HUES64 (cell line): ENCODE data around the gene C6orf62.
"Not testable (repeated sequence)": the region's sequence is repeated elsewhere in the genome, so short reads cannot be mapped to it uniquely, and the experiment has no call there.

ENCODE experiments used
- H3K27ac ChIP-seq: 2 replicates; pipeline ENCODE4 v1.7.0; 2013; ENCODE audit warnings: low read depth, low read length, inconsistent platforms
- H3K27me3 ChIP-seq: 2 replicates; pipeline ENCODE4 v1.6.1; 2013; ENCODE audit warnings: mild to moderate bottlenecking, low read length; ENCODE audit not compliant: insufficient read depth
- H3K36me3 ChIP-seq: 2 replicates; pipeline ENCODE4 v1.6.1; 2013; ENCODE audit warnings: mild to moderate bottlenecking, low read length; ENCODE audit not compliant: insufficient read depth
- H3K4me1 ChIP-seq: 2 replicates; pipeline ENCODE4 v1.6.1; 2013; ENCODE audit warnings: mild to moderate bottlenecking, low read length, moderate library complexity; ENCODE audit not compliant: insufficient read depth
- H3K4me3 ChIP-seq: 2 replicates; pipeline ENCODE4 v1.5.1; 2013; ENCODE audit warnings: mild to moderate bottlenecking, low read length, moderate library complexity
- H3K9ac ChIP-seq: 2 replicates; pipeline ENCODE4 v1.6.1; 2013; ENCODE audit warnings: mild to moderate bottlenecking, low read depth, low read length
- H3K9me3 ChIP-seq: 2 replicates; pipeline ENCODE4 v1.6.1; 2013; ENCODE audit warnings: low read depth, low read length; ENCODE audit not compliant: insufficient read depth
- WGBS: fragments of 150-250, 120-280 bp; methylation state at CpG from one replicate; pipeline ENCODE4 v1.1.7; 2013; ENCODE audit warnings: missing lambda C conversion rate; 5-methylcytosine and 5-hydroxymethylcytosine counted together

Gene C6orf62

DNA sequence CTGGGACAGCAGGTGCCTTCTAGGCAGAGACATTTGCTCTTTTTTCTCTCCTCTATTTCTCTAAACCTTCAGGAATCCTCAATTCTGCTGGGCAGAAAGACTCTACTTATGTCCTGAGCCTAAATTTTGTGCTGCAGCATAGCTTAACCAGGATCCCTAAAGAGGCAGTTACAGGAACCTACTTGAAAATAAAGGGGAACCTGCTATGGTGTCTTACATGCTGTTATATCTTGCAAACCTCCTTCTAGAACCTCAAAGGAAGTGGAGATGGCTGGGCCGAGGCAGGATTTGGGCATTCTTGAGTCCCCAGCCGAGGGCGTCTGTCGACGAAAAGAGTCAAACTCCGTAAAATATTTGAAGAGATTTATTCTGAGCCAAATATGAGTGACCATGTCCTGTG is 38.7 kb upstream of the C6orf62 start:
- H3K36me3 ChIP-seq: no peaks in the 10 kb centered on the region
- no peaks in the 10 kb centered on the region for H3K27me3 ChIP-seq
- no peaks in the 10 kb centered on the region for H3K9me3 ChIP-seq
- no peak overlapping the region for H3K4me3 ChIP-seq
- no peaks in the 10 kb centered on the region for H3K4me1 ChIP-seq
- no peak overlapping the region for H3K27ac ChIP-seq
- H3K9ac ChIP-seq: no peak overlapping the region
- WGBS: 95% methylated on average over 6 of the region's 6 CpGs

DNA sequence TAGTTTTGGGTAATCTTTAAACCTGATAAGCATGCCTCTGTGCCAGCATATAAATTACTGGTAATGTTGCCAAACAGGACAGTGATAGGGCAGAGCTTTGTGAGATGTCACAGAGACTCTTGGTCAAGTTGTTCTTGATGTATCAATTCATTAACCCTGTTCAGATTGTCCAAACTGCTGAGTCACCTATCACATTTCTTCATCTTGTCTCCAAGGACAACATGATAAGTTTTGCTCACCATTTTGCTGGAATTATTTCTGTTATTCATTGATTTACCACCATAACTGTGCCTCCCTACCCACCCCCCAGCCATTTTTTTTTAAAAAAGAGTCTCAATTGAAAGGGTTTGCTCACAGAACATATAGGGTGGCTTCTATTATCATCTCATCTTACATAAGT is 36.3 kb upstream of the C6orf62 start:
- Histone ChIP-seq H3K9ac (no peak overlapping the region), H3K4me3 (no peak overlapping the region), H3K27me3 (no peaks in the 10 kb centered on the region), H3K9me3 (no peaks in the 10 kb centered on the region), H3K4me1 (no peaks in the 10 kb centered on the region), H3K36me3 (no peaks in the 10 kb centered on the region), H3K27ac (no peak overlapping the region)

DNA sequence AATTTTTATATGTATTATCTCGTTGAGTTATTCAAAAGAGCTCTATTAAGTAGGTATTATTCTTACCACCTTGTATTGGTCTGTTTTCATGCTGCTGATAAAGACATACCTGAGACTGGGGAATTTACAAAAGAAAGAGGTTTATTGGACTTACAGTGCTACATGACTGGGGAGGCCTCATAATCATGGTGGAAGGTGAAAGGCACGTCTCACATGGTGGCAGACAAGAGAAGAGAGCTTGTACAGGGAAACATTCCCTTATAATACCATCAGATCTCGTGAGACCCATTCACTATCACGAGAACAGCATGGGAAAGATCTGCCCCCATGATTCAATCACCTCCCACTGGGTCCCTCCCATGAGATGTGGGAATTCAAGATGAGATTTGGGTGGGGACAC is 35.4 kb upstream of the C6orf62 start:
- not testable (repeated sequence) for H3K27ac ChIP-seq, H3K9ac ChIP-seq, H3K4me3 ChIP-seq, H3K36me3 ChIP-seq, H3K4me1 ChIP-seq, H3K27me3 ChIP-seq, H3K9me3 ChIP-seq
- 93% methylated on average over 4 of the region's 4 CpGs for WGBS

DNA sequence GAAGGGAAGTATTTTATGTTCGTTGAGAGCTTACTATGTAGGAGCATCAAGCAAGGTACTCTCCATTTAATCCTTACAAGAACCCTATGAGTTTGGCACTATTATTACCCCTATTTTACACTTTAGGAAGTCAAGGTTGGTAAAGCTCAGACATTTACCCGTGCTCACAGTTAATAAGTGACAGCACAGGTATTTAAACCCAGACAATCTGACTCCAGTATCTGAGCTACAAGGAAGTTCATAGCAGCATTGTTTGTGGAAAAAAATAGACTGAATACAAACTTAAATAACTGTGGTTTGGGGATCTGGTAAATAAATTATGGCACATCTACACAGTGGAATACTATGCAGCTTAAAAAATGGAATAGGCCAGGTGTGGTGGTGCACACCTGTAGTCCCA is 34.6 kb upstream of the C6orf62 start:
- WGBS: 70% methylated on average over 1 of the region's 2 CpGs
- Histone ChIP-seq H3K4me3 (no peak overlapping the region), H3K36me3 (no peaks in the 10 kb centered on the region), H3K27me3 (no peaks in the 10 kb centered on the region), H3K4me1 (no peaks in the 10 kb centered on the region), H3K9ac (no peak overlapping the region), H3K9me3 (no peaks in the 10 kb centered on the region), H3K27ac (no peak overlapping the region)

- no peak overlapping the region for H3K9ac ChIP-seq
- no peaks in the 10 kb centered on the region for H3K27me3 ChIP-seq
- no peaks in the 10 kb centered on the region for H3K9me3 ChIP-seq
- no peaks in the 10 kb centered on the region for H3K4me1 ChIP-seq
- H3K4me3 ChIP-seq: no peak overlapping the region
- no peaks in the 10 kb centered on the region for H3K36me3 ChIP-seq
- no peak overlapping the region for H3K27ac ChIP-seq
- WGBS: 90% methylated on average over 1 of the region's 1 CpG
Measured at GRCh38 chr6:24752917-24753492, 34.1 kb upstream of the C6orf62 start.

DNA sequence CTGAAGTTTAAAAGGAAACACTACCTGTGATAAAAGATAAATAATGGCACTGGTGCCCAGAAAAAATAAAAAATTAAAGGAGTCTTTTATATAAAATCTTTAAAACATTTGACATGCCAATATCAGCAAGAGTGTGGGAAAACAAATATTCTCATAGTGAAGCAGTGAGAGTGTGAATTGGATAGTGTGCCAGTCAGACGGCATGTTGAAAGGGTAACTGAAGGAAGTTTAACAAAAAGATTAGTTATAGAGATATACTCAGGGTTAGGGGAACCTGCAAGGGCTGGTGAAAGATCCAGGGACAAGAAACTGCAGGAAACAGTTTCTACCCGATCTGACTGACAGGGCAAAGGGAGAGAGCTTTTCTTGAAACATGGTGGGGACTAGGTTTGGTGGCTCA is 33.5 kb upstream of the C6orf62 start:
- no peak overlapping the region for H3K4me3 ChIP-seq
- H3K9me3 ChIP-seq: no peaks in the 10 kb centered on the region
- no peaks in the 10 kb centered on the region for H3K36me3 ChIP-seq
- H3K27ac ChIP-seq: no peak overlapping the region
- H3K4me1 ChIP-seq: no peaks in the 10 kb centered on the region
- no peak overlapping the region for H3K9ac ChIP-seq
- H3K27me3 ChIP-seq: no peaks in the 10 kb centered on the region
- WGBS: 91% methylated on average over 2 of the region's 2 CpGs

DNA sequence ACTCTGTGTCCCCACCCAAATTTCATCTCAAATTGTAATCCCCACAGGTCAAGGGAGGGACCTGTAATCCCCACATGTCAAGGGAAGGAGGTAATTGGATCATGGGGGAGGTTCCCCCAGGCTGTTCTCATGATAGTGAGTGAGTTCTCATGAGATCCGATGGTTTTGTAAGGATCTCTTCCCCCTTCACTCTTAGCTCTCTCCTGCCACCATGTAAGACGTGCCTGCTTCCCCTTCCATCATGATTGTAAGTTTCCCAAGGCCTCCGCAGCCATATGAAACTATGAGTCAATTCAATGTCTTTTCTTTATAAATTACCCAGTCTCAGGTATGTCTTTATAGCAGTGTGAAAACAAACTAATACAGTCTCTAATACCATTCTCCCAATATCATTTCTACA is 31.9 kb upstream of the C6orf62 start:
- not testable (repeated sequence) for H3K4me3 ChIP-seq, H3K27ac ChIP-seq, H3K4me1 ChIP-seq, H3K27me3 ChIP-seq, H3K9ac ChIP-seq, H3K9me3 ChIP-seq, H3K36me3 ChIP-seq
- 93% methylated on average over 3 of the region's 3 CpGs for WGBS

DNA sequence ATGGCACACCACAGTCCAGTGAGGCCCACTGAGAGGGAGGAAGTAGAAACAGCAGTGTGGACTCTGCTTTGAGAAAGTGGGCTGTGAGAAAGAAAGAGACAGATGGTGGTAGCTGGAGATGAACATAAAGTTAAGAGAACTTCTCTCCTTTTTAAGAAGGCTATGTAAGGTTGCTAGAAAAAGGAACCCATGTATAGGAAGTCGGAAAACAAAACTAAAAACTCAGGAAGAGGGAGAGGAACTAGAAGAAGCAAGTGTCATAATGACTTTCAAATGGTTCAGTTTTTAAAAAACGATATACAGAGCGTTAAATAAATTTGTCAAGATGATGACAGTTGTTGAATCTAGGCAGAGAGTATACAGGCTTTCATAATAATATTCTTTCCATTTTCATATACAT is 30.3 kb upstream of the C6orf62 start:
- Histone ChIP-seq H3K4me1 (no peaks in the 10 kb centered on the region), H3K36me3 (no peaks in the 10 kb centered on the region), H3K4me3 (no peak overlapping the region), H3K27me3 (no peaks in the 10 kb centered on the region), H3K27ac (no peak overlapping the region), H3K9me3 (no peaks in the 10 kb centered on the region), H3K9ac (no peak overlapping the region)
- 85% methylated on average over 3 of the region's 3 CpGs for WGBS

- no peak overlapping the region for H3K27ac ChIP-seq
- H3K4me1 ChIP-seq: no peaks in the 10 kb centered on the region
- H3K4me3 ChIP-seq: no peak overlapping the region
- 85% methylated on average over 5 of the region's 5 CpGs for WGBS
- no peaks in the 10 kb centered on the region for H3K27me3 ChIP-seq
- H3K9me3 ChIP-seq: no peaks in the 10 kb centered on the region
- H3K9ac ChIP-seq: no peak overlapping the region
- H3K36me3 ChIP-seq: no peaks in the 10 kb centered on the region
Measured at GRCh38 chr6:24744911-24745310, 26.0 kb upstream of the C6orf62 start.

- WGBS: 67% methylated on average over 1 of the region's 3 CpGs
- Histone ChIP-seq H3K27me3 (no peaks in the 10 kb centered on the region), H3K9me3 (no peaks in the 10 kb centered on the region), H3K4me3 (no peak overlapping the region), H3K36me3 (no peaks in the 10 kb centered on the region), H3K4me1 (no peaks in the 10 kb centered on the region), H3K27ac (no peak overlapping the region), H3K9ac (no peak overlapping the region)
Measured at GRCh38 chr6:24743944-24744335, 25.0 kb upstream of the C6orf62 start.

- no peaks in the 10 kb centered on the region for H3K27me3 ChIP-seq
- no peak overlapping the region for H3K27ac ChIP-seq
- no peaks in the 10 kb centered on the region for H3K9me3 ChIP-seq
- H3K9ac ChIP-seq: no peak overlapping the region
- no peaks in the 10 kb centered on the region for H3K4me1 ChIP-seq
- H3K4me3 ChIP-seq: no peak overlapping the region
- 91% methylated on average over 2 of the region's 2 CpGs for WGBS
- no peaks in the 10 kb centered on the region for H3K36me3 ChIP-seq
Measured at GRCh38 chr6:24743265-24743943, 24.4 kb upstream of the C6orf62 start.

GRCh38 chr6:24742216-24742738 is 23.3 kb upstream of the C6orf62 start:
- Histone ChIP-seq H3K27ac (no peak overlapping the region), H3K9ac (no peak overlapping the region), H3K27me3 (no peaks in the 10 kb centered on the region), H3K4me1 (no peaks in the 10 kb centered on the region), H3K36me3 (no peaks in the 10 kb centered on the region), H3K4me3 (no peak overlapping the region), H3K9me3 (no peaks in the 10 kb centered on the region)
- WGBS: 88% methylated on average over 5 of the region's 5 CpGs
